Stimulated activated CD4-positive, alpha-beta T cell treated with anti-CD3 and anti-CD28 coated beads, Interleukin-1b, Interleukin-23, amount 100 ng/mL, for 24 hours (primary cell): ENCODE results near the gene ATXN1.

ENCODE experiments used
- DNase-seq, 4 experiments: peaks; one replicate each; pipeline ENCODE4 v3.0.0-alpha.2; 2020; ENCODE audit warnings: low read depth in 4 of 4, low spot score in 1 of 4

ATXN1 gene

DNA sequence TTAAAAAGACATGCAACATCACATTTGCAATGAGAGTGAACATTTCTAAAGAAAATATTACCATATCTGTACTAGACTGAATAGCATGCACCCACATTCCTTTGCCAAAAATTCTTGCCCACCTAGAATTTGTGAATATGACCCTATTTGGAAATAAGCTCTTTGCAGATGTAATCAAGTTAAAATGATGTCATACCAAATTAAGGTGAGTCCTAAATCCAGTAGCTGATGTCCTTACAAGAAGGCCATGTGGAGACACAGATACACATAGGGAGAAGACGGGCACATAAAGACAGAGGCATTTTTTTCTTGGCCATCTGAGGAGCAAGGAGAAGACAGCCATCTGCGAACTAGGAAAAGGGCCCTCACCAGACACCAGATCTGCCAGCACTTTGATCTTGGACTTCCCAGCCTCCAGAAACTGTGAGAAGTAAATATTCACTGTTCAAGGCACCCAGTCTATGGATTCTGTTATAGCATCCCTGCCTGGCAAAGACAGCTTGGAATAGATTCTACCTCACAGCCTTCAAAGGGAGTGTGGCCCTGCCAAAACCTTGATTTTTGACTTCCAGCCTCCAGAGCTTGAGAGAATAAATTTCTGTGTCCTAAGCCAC lies 22.8 kb upstream of the ATXN1 start:
- DNase-seq = no peak

DNA sequence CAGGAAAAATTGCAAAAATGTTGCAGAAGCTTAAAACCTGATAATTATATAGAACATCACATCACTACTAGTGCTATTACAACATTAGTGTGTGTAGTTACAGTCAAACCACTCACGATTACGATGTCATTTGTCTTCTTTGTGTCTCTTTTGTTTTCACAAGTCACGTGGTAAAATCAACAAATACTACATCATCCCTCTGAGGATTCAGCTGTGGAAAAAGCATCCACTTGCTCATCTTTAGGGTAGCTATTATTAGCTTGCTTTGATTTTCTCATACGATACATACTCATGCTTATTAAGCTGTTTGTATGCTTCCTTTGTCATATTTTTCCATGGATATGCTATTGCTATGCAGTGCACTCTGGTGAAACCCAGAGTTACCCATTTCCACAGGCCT lies 22.2 kb upstream of the ATXN1 start:
- DNase-seq = no peak

DNA sequence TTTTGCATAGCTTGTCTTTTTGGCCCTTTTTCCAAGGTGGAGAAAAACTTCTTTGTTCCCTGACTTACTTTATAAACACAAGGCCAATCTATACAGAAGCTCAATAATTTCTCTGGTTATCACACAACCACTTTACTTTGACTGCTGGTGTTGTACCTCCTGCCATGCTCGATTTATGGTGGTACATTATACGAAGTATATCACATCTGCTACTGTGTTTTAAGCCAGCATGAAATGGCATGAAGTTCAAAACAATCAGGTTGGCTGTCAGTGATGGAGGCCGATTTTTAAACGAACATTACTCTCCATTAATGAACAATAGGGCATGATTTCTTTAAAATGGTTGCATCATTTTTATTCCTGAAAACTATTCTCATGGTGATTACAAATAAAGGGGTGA lies 21.0 kb upstream of the ATXN1 start:
- DNase-seq = no peak

DNA sequence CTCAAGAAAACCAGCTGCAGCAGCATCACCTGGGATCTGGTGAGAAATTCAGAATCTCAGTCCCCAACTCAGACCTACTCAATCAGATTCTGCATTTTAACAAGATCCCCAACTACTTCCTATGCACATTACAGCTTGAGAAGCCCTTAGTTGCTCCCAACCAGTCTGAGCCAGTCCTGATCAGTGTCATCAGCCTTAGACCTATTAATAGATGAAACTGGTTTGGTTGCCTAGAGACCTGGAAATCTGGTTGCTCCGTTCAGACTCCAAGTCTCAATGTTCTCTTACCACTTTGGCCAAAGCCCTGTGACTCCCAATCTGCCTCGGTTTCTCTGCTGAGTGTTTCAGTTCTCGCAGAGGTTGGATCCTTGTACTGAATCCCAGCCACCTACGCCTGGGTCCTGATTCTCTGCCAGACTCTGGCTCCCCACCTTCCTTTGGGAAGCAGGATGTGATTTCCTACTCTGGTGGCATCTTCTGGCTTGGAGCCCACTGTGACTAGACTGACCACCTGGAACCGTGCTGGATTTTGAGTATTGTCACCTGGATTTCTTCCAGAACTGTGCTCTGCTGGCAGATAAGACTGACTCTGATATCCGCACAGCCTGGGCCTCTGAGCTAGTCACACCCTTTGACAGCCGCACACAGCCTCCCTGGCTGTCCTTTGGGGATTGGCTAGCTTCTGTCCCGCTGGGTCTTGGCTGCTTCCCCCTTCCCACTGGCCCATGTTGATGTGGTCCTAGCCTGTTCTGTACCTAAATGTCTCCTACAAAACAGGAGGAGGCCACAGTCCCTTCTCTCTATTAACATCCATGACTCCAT lies 20.3 kb upstream of the ATXN1 start:
- DNase-seq = no peak

DNA sequence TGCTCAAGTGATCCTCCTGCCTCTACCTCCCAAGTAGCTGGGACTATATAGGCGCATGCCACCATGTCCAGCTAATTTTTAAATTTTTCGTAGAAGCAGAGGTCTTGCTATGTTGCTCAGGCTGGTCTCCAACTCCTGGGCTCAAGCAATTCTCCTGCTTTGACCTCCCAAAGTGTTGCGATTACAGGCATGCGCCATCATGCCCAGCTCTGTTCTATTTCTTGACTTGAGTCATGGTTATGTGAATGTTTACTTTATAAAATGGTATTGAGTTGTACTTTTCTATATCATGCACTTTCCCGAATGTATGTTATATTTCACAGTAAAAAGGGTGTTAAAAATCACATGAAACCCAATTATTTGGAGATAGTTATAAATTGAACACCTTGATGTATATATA lies 17.3 kb upstream of the ATXN1 start:
- no peak for DNase-seq

DNA sequence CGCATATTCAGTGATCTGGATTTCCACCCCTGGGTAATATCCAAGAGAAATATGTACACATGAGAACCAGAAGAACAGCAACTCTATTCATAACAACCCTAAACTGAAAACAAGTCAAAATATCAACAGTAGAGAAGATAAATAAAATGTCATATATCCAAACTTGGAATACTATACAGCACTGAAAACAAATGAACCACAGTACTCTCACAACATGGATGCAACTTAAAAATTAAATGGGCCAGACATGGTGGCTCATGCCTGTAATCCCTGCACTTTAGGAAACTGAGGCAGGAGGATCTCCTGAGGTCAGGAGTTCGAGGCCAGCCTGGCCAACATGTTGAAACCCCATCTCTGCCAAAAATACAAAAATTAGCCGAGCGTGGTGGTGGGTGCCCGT lies 16.5 kb upstream of the ATXN1 start:
- no peak for DNase-seq

DNA sequence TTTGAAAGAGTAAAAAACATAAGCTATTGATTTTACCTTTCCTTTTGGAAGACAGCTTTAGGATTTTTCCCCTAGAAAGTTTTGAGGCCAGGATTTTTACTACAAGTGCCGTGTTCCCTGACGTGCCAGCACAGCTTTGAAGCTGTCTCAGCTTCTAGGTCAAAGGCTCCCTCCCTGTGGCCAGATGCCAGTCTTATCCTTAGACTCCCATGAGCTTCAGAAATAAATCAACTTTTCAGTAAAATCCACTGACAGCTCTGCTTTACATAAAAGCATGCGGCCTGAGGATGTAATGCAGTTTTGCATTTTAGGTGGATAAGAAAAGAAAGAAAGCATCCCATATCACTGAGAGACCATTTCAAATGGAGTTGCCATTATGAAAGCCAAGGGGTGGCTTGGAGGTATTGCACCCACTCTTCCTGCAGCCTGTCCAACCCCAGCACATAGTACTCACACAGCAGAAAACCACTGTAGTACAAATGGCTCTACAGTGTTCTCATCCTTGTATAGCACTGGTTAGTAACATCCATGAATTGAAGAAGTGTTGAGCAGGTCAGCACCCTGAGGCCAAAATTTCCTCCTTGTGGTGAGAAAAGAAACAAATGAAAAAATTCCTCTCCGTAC lies 15.2 kb upstream of the ATXN1 start:
- no peak for DNase-seq

DNA sequence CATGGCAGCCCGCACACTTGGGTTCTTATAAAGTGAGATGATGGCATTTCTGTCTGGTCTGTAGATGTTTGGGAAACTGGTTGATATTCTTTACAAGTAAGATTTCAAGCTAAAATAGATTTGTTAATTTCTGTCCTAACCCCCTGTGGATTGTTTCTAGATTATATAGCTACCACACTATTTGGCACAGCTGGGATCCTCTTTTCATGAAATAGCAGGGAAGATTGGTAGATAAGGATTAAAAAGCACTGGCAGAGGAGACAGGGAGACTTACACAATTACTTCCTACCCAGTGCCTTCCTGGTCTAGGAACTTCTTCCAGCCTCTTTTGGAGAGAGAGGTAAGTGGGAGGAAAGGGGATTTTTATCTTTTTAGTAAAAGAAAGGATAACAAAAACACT lies 13.2 kb upstream of the ATXN1 start:
- DNase-seq = no peak

DNA sequence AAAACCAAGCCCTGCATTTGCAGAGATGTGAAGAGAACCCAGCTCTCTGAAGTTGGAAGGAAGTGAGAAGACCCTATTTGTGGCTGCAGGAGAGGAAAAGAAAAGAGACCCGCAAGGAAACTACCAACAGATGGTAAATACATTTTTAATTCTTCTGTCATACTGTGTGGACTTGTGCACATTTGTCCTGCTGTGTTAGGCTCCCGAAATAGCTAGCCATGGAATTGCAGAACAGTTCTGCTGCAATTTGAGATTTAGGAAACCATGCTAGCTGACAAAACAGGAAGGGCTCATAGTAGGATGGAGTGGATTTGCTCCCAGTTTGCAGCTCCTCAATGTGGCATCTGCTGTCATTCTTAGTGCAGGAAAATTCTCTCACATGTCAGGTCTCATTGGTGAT lies 12.1 kb upstream of the ATXN1 start:
- DNase-seq = no peak

DNA sequence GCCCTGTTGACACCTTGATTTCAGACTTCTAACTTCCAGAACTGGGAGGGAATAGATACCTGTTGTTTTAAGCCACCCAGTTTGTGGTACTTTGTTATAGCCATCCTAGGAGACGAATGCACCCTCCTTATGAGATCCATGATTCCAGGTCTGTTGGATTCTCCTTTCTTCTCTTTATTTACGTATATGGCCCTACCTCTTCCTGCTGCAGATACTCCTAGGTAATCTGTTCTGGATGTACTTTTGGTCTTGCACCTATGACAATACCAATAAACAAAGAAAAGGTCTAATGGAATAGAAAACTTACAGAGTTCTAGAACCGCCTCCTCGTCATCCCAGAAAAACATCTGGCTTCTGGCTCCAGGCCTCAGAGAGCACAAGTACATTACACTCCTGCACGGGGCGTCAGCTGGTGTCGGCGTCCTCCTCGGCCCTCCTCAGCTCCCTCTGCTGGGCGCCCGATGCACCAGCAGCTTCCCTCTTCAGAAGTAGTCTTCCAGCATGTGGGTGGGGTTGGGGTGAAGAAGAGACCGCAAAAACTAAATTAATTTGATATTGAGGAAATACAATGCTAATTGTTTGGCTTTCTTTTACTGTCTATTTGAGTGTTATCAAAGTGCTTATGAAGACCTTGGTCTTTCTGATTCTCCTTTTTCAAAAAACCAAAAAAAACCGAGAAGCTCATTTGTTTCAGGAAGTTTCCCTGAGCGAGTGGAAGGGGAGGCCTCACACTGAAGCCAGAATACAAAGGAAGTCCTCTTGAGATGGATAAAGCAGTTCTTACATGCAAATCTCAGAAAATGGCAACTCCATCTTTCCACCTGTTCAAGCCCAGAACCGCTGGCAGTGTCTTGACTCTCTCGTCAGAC lies 9.7 kb upstream of the ATXN1 start:
- DNase-seq = peak in 3 of 4 experiments; percentile 58 to 63 (median 62)

DNA sequence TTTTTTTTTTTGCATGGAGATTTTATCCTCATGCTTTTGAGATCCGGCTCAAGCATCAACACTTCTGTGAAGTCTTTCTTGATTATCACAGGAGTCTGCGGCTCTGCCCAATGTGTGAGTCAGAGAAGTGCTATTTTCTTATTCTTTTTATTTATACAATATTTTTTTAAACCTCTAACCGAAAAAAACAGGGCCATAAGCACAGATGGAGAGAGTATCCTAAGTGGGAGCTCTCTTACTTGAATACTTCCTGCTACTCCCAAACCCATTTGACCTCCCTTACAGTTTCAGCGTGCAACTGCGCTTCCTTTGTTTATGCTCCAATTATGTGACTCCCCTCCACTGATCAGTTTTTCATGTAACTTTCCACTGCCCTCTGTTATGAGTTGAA lies 8.7 kb upstream of the ATXN1 start:
- DNase-seq = no peak

DNA sequence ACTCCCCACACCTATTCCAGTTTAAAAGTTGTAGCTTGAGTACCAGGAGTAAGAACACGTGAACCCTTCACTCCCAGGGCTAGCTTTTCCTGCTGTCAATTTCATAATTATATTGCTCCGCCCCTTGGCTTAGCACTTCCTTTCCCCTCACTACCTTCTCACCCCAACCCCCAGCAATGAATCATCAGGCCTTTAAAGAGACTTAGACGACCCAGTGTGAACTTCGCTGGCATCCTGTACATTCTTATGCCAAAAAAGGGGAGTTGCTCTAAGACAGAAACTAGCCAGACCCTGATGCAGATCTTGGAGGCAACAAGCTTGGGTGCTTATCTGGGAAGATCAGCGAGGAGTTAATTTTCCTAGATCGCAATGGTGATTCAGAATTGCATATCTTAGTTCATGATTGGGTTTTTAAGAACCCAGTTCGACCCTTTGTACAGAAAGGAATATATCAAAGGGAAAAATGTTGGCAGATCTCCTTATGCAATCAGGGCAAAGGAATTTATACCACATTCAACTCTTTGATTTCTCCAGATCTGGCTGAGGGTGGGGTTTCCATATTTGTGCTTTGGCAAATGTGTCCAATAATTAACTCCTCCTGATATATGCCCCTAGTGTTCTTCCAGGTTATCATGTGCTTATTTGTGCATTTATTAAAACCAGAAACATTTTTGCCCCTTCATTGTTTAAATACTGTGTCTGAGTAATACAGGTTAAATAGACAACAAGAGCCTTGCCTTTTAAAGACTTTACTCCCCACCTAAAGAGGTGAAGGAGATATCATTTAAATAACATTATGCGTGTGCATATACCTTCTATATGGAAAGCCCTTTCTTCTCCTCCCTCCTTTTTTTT lies 8.1 kb upstream of the ATXN1 start:
- DNase-seq = peak in 3 of 4 experiments; percentile 27 to 45 (median 41)

DNA sequence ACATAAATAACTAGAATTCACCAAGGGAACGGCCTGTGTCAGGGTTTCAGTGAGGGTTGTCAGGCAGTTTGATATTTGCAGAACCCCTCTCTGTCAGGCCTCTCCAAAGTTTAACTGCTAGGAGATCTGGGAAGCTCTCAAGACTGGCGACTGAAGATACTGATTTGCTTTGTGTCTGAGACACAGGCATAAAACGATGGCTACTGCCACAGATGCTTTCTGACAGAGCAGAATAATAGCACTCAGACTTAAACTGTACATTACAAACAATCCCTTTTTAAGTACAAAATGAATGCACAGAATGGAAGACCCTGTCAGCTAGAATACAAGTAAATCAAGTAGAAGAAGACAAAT lies 7.2 kb upstream of the ATXN1 start:
- no peak for DNase-seq

DNA sequence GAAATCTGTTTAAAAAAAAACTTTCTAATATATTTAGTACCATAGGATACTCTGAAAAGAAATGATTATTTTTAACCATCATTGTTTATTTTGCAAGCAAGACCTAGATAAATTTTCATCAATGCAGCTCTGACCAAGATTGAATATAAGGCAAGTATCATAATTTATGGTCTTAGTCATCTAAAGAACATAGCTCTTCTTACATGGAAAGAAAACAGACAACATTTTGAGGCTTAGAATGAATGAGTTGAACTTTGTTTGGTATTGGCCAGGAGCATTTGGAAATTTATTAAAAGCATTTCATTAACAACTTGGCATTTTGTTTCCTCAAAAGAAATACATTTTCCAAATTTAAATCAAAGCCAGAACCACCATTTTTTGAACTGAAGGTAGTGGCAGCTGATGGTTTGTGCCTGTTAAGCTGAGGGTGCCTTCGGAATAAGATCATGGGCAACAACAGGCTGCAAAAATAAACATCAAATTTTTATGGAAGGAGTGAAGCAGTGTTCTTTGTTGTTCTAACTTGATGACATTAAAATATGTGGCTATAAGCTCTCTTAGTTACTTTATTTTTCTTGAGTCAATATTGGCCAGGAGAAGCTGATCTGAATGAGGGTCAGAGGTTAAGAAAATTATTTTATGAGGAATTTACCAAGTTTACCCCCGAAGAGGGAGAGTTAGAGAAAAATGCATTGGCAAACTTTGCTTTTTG lies 6.7 kb upstream of the ATXN1 start:
- no peak for DNase-seq

DNA sequence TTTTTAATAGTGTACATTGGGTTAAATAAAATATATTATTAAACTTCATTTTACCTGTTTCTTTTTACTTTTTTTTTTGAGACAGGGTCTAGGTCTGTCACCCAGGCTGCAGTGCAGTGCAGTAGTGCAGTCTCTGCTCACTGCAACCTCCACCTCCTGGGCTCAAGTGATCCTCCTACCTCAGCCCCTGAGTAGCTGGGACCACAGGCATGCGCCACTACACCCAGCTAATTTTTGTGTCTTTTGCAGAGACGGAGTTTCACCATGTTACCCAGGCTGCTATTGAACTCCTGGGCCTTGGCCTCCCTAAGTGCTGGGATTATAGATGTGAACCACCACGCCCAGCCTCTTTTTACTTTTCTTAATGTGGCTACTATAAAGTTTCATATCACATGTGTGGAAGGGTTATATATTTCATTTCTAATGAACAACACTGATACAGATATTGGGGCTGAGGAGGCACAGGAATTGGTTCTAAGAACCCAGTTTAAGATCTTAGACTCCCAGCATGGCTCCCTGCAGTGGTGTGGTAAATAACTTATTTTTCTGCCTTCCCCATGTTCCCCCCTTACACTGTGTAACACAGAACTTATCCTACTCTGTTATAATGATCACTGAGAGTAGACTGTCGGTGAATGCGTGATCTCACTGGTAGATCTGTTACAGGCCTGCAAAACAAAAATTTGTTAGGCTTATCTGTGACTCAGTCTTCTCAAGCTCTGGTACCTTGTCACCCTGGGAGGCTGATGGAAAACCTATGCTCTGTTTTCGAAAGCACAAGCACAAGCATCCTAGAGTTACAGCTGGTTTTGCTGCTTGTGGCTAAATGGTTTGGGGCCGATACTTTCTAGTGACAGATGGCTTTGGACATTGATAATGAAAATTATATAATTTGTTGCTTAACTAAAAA lies 5.8 kb upstream of the ATXN1 start:
- no peak for DNase-seq

DNA sequence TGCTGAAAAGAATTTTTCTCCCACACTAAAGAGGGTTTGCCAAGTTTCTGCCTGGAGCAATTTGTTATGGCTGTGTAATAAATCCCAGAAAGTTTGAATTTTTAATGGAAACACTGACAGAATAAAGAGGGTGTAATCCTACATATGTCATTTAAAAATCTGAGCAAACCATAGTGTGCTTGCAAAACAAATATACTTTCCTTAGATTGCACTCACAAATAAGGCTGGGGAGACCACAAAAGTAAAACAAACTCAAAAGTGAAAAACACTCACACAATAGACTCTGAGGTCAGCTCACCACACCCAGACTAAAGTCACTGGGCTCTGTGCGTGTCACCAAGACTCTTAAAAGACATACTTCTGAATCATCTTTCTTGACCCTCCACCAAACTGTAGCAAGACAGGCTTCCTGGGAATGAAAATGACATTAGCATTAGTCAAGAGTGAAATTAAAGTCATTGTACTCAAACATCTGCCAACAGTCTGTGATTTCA lies 4.8 kb upstream of the ATXN1 start:
- DNase-seq = peak in 1 of 4 experiments; percentile 13

DNA sequence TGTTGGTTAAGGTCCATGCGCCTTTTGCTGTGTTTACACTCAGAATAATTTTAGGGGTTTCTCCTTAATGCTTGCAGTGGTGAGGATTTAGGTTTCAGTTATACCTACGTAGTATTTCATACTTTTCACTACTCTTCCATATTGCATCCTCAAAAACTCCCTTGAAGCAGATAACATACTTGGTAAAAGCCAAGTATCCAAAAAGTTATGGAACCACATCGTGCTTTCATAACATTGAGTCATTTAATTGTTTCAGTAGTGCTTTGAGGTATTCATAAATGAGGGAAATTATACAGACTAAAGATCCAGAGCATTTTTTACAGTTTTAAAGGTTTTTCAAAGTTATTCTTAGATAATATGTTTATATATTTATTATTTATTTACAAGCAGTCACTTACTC lies 4.0 kb upstream of the ATXN1 start:
- DNase-seq = no peak

DNA sequence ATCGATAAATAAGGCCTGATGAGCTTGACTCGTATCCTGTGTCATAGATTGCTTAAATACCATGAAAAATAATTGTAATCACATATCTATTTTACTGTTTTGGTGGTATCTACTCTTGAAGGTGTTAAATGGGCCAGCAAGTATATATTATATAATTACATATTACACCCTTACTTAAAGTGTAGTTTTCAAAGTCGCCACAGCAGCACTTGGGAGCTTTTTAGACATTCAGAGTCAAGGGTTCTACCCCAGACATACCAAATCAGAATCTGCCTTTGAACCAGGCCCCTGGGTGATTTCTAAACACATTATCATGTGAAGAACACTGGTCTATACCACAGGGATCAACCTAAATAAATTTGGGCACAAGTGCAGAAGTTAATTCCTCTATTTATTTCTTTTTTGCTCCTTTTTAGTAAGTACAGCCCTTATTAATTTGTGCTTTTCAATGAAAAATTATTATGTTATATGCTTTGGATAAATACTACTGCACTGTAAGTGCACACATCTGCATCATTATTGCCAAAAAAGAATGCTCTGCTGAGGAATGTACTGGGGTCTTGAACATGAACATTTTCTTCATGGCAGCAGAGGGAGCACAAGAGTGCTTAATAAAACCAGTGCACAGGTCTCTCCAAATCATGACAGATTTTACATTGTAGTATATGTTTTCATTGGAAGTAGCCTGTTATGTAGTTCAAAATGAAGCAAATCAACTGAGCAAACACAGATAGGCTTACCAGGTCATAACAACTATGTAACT lies 3.1 kb upstream of the ATXN1 start:
- no peak for DNase-seq
